ACC112 (cell line): ENCODE measurements around the gene SCN2A.
A peak's percentile ranks its signal among the peaks of the same experiment; 100 is the strongest.

ENCODE experiments used
- H2AFZ ChIP-seq: fragments of 200-600 bp; sonication (generic); one replicate; pipeline ENCODE4 v1.6.0; 2017; ENCODE audit warnings: antibody characterized with exemption, low read length; ENCODE audit not compliant: unreplicated experiment
- H3K27ac ChIP-seq: fragments of 200-600 bp; sonication (generic); 2 replicates; pipeline ENCODE4 v1.5.1; 2014; ENCODE audit warnings: low read depth, mild to moderate bottlenecking, antibody characterized with exemption, low read length, moderate library complexity
- H3K27me3 ChIP-seq: fragments of 200-600 bp; sonication (generic); 2 replicates; pipeline ENCODE4 v1.6.1; 2014; ENCODE audit warnings: mild to moderate bottlenecking, antibody characterized with exemption, low read length, moderate library complexity, mixed read lengths; ENCODE audit not compliant: insufficient read depth
- H3K36me3 ChIP-seq: fragments of 200-600 bp; sonication (generic); 2 replicates; pipeline ENCODE4 v1.6.1; 2016; ENCODE audit warnings: mild to moderate bottlenecking, antibody characterized with exemption, low read length, moderate library complexity, mixed read lengths; ENCODE audit not compliant: insufficient read depth
- H3K4me1 ChIP-seq: fragments of 200-600 bp; sonication (generic); one replicate; pipeline ENCODE4 v1.6.1; 2016; ENCODE audit warnings: low read length, mixed read lengths; ENCODE audit not compliant: insufficient read depth, unreplicated experiment, control insufficient read depth
- H3K4me3 ChIP-seq: fragments of 200-600 bp; sonication (generic); 2 replicates; pipeline ENCODE4 v1.5.1; 2014; ENCODE audit warnings: mild to moderate bottlenecking, low read depth, low read length
- H3K79me2 ChIP-seq: fragments of 200-600 bp; sonication (generic); one replicate; pipeline ENCODE4 v1.6.0; 2016; ENCODE audit warnings: low read length; ENCODE audit not compliant: control insufficient read depth, unreplicated experiment, insufficient read depth

Gene SCN2A

GRCh38 chr2:165208094-165208493 is 31.1 kb upstream of the SCN2A start:
- Histone ChIP-seq H3K4me3 (no peak overlapping the region), H2AFZ (no peak overlapping the region), H3K27ac (no peak overlapping the region), H3K4me1 (no peaks in the 10 kb centered on the region), H3K27me3 (peaks cover 4% of the 10 kb centered on the region; the same call in 1 of the 2 replicates), H3K79me2 (no peaks in the 10 kb centered on the region), H3K36me3 (no peaks in the 10 kb centered on the region)

- no peak overlapping the region for H3K27ac ChIP-seq
- no peaks in the 10 kb centered on the region for H3K79me2 ChIP-seq
- H3K36me3 ChIP-seq, result no peaks in the 10 kb centered on the region
- peaks cover 7% of the 10 kb centered on the region for H3K27me3 ChIP-seq
- no peak overlapping the region for H2AFZ ChIP-seq
- H3K4me1 ChIP-seq, result no peaks in the 10 kb centered on the region
- no peak overlapping the region for H3K4me3 ChIP-seq
Measured at GRCh38 chr2:165214093-165214492, 25.1 kb upstream of the SCN2A start.

- H2AFZ ChIP-seq, result no peak overlapping the region
- H3K27ac ChIP-seq, result no peak overlapping the region
- H3K4me3 ChIP-seq, result no peak overlapping the region
- H3K4me1 ChIP-seq, result no peaks in the 10 kb centered on the region
- no peaks in the 10 kb centered on the region for H3K36me3 ChIP-seq
- peaks cover 3% of the 10 kb centered on the region for H3K27me3 ChIP-seq
- no peaks in the 10 kb centered on the region for H3K79me2 ChIP-seq
Measured at GRCh38 chr2:165219481-165219880, 19.7 kb upstream of the SCN2A start.

- H3K4me1 ChIP-seq, result no peaks in the 10 kb centered on the region
- no peaks in the 10 kb centered on the region for H3K36me3 ChIP-seq
- no peaks in the 10 kb centered on the region for H3K79me2 ChIP-seq
Measured at GRCh38 chr2:165224941-165225340, 14.3 kb upstream of the SCN2A start.

GRCh38 chr2:165227571-165227970 is 11.6 kb upstream of the SCN2A start:
- Histone ChIP-seq H3K79me2 (no peaks in the 10 kb centered on the region), H3K4me3 (no peak overlapping the region), H3K36me3 (no peaks in the 10 kb centered on the region), H3K27me3 (peaks cover 18% of the 10 kb centered on the region), H3K27ac (no peak overlapping the region), H2AFZ (no peak overlapping the region), H3K4me1 (no peaks in the 10 kb centered on the region)

More at GRCh38 chr2:165224941-165225340, 14.3 kb upstream of the SCN2A start:
- H3K27me3 ChIP-seq, result peaks cover 2% of the 10 kb centered on the region
- no peak overlapping the region for H3K4me3 ChIP-seq
- no peak overlapping the region for H2AFZ ChIP-seq
- H3K27ac ChIP-seq, result no peak overlapping the region

- no peaks in the 10 kb centered on the region for H3K4me1 ChIP-seq
- no peak overlapping the region for H3K4me3 ChIP-seq
- no peak overlapping the region for H2AFZ ChIP-seq
- H3K36me3 ChIP-seq, result no peaks in the 10 kb centered on the region
- H3K27ac ChIP-seq, result no peak overlapping the region
- H3K27me3 ChIP-seq, result peaks cover 30% of the 10 kb centered on the region
- no peaks in the 10 kb centered on the region for H3K79me2 ChIP-seq
Measured at GRCh38 chr2:165237056-165237455, 2.2 kb upstream of the SCN2A start.

- no peak overlapping the region for H3K27ac ChIP-seq
- no peak overlapping the region for H3K4me3 ChIP-seq
- no peaks in the 10 kb centered on the region for H3K4me1 ChIP-seq
- H2AFZ ChIP-seq, result no peak overlapping the region
- H3K27me3 ChIP-seq, result peaks cover 30% of the 10 kb centered on the region
- no peaks in the 10 kb centered on the region for H3K36me3 ChIP-seq
- no peaks in the 10 kb centered on the region for H3K79me2 ChIP-seq
Measured at GRCh38 chr2:165238295-165238694, 919 bp upstream of the SCN2A start.

GRCh38 chr2:165239856-165240515 is 772 bp downstream of the SCN2A start:
- Histone ChIP-seq H3K27me3 (peaks cover 23% of the 10 kb centered on the region), H3K27ac (no peak overlapping the region), H3K4me1 (no peaks in the 10 kb centered on the region), H2AFZ (no peak overlapping the region), H3K79me2 (no peaks in the 10 kb centered on the region), H3K4me3 (no peak overlapping the region), H3K36me3 (no peaks in the 10 kb centered on the region)

GRCh38 chr2:165240916-165241315 is 1.7 kb downstream of the SCN2A start:
- no peak overlapping the region for H2AFZ ChIP-seq
- peaks cover 14% of the 10 kb centered on the region; the same call in 1 of the 2 replicates for H3K27me3 ChIP-seq
- no peak overlapping the region for H3K27ac ChIP-seq
- no peak overlapping the region for H3K4me3 ChIP-seq
- H3K36me3 ChIP-seq, result no peaks in the 10 kb centered on the region
- no peaks in the 10 kb centered on the region for H3K79me2 ChIP-seq
- no peaks in the 10 kb centered on the region for H3K4me1 ChIP-seq

GRCh38 chr2:165245081-165245793 is 6.0 kb downstream of the SCN2A start:
- Histone ChIP-seq H3K4me3 (no peak overlapping the region), H3K36me3 (no peaks in the 10 kb centered on the region), H3K79me2 (no peaks in the 10 kb centered on the region), H3K4me1 (peaks cover 4% of the 10 kb centered on the region), H2AFZ (no peak overlapping the region), H3K27me3 (0 out of 2 replicates have a peak, but pooled peaks cover 6% of the 10 kb centered on the region), H3K27ac (no peak overlapping the region)

GRCh38 chr2:165248238-165248637 is 9.0 kb downstream of the SCN2A start:
- Histone ChIP-seq H3K27me3 (0 out of 2 replicates have a peak, but pooled peaks cover 6% of the 10 kb centered on the region), H3K27ac (no peak overlapping the region), H3K79me2 (no peaks in the 10 kb centered on the region), H3K4me1 (peaks cover 4% of the 10 kb centered on the region), H2AFZ (no peak overlapping the region), H3K36me3 (no peaks in the 10 kb centered on the region), H3K4me3 (peak overlapping the region; percentile 48)
